Immature natural killer cell (primary cell): ENCODE measurements around the gene SBNO2. TPM values are rescaled to one million over a fixed set of nuclear protein-coding genes. Genes with fewer than 3 reads are reported as not detected.

Experiments used
- DNase-seq, 3 donors: peaks; one replicate each; pipeline ENCODE4 v3.0.0; 2022; ENCODE audit warnings: mixed read lengths in 1 of 3
- H3K27ac Mint-ChIP-seq, 6 donors: one replicate each; pipeline ENCODE4 v1.8.0; 2020; ENCODE audit warnings: mixed read lengths in 6 of 6, mild to moderate bottlenecking in 5 of 6, inconsistent platforms in 4 of 6, moderate library complexity in 3 of 6
- H3K27me3 Mint-ChIP-seq, 3 donors: one replicate each; pipeline ENCODE4 v1.8.0; 2020 to 2021; ENCODE audit warnings: low read depth in 3 of 3, mild to moderate bottlenecking in 3 of 3, mixed read lengths in 3 of 3, moderate library complexity in 3 of 3, inconsistent platforms in 1 of 3
- H3K36me3 Mint-ChIP-seq, 3 donors: one replicate each; pipeline ENCODE4 v1.8.0; 2020; ENCODE audit warnings: mixed read lengths in 3 of 3, inconsistent platforms in 2 of 3, mild to moderate bottlenecking in 2 of 3
- H3K4me1 Mint-ChIP-seq, 2 donors: one replicate each; pipeline ENCODE4 v1.8.0; 2020; ENCODE audit warnings: inconsistent platforms in 2 of 2, mild to moderate bottlenecking in 2 of 2, mixed read lengths in 2 of 2, moderate library complexity in 1 of 2
- H3K4me3 Mint-ChIP-seq, 5 donors: one replicate each; pipeline ENCODE4 v1.8.0; 2020; ENCODE audit warnings: mild to moderate bottlenecking in 5 of 5, mixed read lengths in 5 of 5, inconsistent platforms in 3 of 5, moderate library complexity in 3 of 5
- H3K9me3 Mint-ChIP-seq, 6 donors: one replicate each; pipeline ENCODE4 v1.8.0; 2020; ENCODE audit warnings: mild to moderate bottlenecking in 6 of 6, mixed read lengths in 6 of 6, inconsistent platforms in 4 of 6, moderate library complexity in 3 of 6
- polyA plus RNA-seq, 3 donors: library from polyadenylated mRNA; unstranded; fragments of 300-500 nt; fragmentation: Illumina TruSeq; gene quantifications; one replicate each; pipeline ENCODE4 v1.2.3, GENCODE V29; 2021

Gene SBNO2
- polyA plus RNA-seq, 3 donors from 2014 or later: 0.27 to 3.4 (median 0.89) TPM

DNA sequence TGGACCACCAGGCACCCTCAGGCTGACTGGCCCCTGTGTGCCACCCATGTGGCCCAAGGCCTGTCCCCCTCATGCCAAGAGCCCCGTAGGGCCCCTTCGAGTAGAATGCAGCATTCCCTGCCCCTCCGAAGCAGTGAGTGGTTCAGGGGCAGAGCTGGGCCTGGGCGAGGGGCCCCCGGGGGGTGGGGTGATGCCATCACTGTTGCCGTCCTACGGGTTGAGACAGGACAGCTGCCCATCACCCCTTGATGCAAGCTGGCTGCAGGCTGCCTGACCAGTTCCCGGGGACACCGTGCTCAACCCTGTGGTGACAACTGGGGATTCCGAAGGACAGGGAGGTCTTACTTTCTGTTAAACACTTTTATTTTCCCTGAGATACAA lies 4.7 kb downstream of the SBNO2 start:
- DNase-seq: no peak
- Mint-ChIP-seq H3K9me3 (peaks cover 0 to 1% (median 0%) of the 10 kb centered on the region in 6 donors), H3K4me1 (peaks cover 35 to 40% of the 10 kb centered on the region in 2 donors), H3K4me3 (peak overlapping the region in 2 of 5 donors; percentile 18 to 29), H3K36me3 (peaks cover 0 to 7% (median 0%) of the 10 kb centered on the region in 3 donors), H3K27ac (no peak overlapping the region), H3K27me3 (peaks cover 4 to 7% (median 7%) of the 10 kb centered on the region in 3 donors)

DNA sequence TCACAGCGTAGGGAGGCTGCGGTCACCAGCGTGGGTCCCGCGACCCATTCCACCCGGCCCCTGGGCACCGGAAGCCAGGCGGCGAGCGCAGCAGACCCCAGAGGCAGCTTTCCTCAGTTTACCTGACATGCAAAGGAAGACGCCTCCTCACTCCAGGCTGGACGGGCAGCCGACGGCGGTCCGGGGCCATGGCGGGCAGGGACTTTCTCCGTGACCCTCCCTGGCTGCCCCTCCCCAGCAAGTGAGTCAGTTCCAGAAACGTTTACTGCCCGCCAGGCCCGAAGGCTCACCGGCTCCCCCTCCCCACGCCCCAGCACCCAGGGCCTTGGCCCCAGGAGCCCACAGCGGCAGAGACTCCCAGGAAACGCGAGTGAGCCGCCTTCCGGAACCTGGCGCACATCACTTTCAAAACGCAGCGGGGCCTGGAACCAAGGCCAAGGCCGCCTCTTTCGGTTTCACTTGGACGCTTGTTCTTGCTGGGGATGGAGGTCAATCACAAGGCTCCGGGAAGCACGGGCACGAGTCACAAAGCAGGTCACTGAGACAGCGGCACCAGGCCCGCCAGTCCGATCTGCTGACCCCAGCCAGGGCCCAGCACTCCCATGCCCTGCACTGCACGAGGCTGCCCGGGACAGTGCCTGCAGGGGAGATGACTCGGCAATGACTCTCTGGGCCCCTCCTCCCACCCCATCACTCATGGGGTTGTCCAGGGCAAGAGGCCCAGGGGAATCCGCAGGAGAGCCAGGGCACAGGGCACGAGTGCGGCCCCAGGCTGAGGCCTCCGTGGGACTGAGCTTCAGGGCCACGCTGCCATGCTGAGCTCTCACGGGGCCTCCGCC lies 5.3 kb downstream of the SBNO2 start:
- peaks cover 35 to 37% of the 10 kb centered on the region in 2 donors for H3K4me1 Mint-ChIP-seq
- H3K27ac Mint-ChIP-seq: peak overlapping the region in 2 of 6 donors; percentile 16 to 71
- no peak for DNase-seq
- H3K9me3 Mint-ChIP-seq: peaks cover 0 to 1% (median 0%) of the 10 kb centered on the region in 6 donors
- H3K27me3 Mint-ChIP-seq: peaks cover 2 to 7% (median 7%) of the 10 kb centered on the region in 3 donors
- H3K4me3 Mint-ChIP-seq: peak overlapping the region in 4 of 5 donors; percentile 33 to 59 (median 51)
- H3K36me3 Mint-ChIP-seq: peaks cover 0 to 7% (median 0%) of the 10 kb centered on the region in 3 donors

DNA sequence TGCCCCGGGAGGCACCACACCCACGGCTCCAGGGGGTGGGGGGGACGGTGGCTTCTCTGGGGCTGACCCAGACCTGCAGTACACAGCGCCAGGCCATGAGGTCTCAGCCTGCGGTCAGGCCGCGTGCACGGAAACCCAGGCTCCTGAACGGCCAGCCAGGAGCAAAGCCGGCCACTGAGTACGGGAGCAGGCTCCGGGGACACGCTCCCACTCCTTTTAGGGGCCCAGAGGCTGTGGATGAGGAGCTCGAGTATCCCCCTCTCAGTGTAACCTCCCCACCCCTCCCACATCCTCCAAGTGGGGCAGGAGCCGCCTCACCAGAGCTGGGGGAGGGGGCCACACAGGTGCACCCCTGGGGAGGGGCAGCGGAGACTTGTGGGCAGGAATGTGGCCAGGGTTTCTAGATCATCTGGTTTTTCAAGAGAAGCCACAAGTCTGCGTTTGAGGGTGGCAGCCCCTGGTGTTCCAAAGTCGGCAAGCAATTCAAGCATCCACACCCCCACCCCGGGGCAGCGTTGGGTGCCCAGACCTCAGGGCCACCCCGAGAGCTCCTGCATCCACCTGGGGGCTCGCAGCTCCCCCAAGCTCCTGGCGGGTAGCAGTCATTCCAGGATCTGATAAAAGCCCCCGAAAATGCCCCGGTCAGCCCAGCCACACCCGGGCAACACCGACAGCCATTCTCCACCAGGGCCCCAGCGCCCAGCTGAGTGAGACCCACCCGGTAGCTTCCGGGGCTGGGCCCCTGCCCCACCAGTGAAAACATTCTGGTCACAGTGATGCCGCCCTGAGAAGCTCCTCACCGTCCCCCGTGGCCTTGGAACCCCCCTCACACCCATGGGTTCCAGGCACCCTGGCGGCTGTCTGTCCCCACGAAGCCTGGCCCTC lies 6.1 kb downstream of the SBNO2 start:
- peak in 2 of 3 donors; percentile 17 to 29 for DNase-seq
- Mint-ChIP-seq H3K27me3 (peaks cover 2 to 7% (median 5%) of the 10 kb centered on the region in 3 donors), H3K4me1 (peaks cover 37% of the 10 kb centered on the region in 2 donors), H3K36me3 (peaks cover 0 to 7% (median 0%) of the 10 kb centered on the region in 3 donors), H3K4me3 (peak overlapping the region in 1 of 5 donors; percentile 12), H3K9me3 (peaks cover 0 to 1% (median 0%) of the 10 kb centered on the region in 6 donors), H3K27ac (no peak overlapping the region)

DNA sequence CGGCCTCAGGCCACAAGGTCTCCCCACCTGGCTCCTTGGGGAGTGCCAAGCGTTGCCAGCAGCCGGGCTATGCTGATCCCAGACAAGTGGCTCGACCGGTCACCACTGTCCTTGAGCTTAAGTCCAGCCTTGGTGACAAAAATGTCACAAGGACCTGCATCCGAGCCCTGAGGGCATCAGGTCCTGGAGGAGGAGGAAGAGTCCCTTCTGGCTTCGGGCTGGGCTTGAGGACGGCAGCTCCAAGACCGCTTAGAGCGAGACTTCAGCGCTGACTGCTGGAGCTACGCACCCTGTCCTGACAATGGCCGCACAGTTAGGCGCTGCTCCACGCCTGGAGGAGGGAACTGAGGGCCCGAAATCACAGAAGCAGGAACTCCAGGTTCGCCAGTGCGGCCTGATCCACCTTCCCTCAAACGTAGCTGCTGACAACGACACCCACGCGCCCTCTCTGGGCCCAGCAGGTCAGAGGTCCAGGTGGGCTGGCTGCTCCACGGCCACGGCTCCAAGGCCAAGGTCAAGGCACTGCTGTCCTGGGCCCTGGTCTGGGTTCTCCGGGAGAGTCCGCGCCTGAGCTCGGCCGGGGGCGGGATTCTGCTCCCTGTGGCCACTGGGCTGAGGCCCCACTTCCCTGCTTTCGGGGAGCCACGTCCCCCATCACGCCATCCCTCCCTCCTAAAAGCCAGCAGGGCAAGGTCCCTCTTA lies 7.0 kb downstream of the SBNO2 start:
- Mint-ChIP-seq H3K36me3 (peaks cover 0 to 7% (median 0%) of the 10 kb centered on the region in 3 donors), H3K4me1 (peaks cover 32 to 35% of the 10 kb centered on the region in 2 donors), H3K27me3 (peaks cover 2 to 7% (median 7%) of the 10 kb centered on the region in 3 donors), H3K27ac (no peak overlapping the region), H3K9me3 (peaks cover 0 to 1% (median 0%) of the 10 kb centered on the region in 6 donors), H3K4me3 (no peak overlapping the region)
- DNase-seq: no peak

DNA sequence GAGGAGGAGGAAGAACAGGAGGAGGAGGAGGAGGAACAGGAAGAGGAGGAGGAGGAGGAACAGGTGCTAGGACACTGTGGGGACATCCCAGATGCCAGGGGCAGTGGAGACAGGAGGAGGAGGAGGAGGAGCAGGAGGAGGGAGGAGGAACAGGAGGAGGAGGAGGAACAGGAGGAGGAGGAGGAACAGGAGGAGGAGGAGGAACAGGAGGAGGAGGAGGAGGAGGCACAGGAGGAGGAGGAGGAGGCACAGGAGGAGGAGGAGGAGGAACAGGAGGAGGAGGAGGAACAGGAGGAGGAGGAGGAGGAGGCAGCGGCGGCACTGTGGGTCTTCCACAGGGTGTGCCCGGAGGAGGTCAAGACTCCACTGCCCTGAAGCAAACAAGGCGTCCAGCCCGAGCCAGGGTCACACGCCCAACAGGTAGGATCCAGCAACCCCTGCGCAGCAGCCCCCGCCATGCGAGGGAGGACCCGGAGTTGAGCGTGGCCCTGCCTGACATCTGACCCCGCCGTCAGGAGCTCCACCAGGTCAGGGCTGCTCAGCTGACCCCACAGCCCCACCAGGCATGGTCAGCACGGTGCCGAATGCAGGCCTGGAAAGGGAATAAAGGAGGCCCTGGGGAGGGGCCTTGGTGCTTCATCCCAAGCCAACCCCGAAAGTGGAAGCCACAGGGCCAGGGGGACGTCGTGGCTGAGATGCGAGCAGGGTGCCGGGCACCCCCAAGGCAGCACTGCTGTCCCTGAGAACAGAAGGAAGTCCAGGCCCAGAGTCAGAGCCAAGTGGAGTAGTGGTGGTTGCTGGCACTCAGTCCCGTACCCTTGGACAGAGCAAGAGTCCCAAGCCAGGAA lies 9.2 kb downstream of the SBNO2 start:
- Mint-ChIP-seq H3K4me1 (peaks cover 18 to 20% of the 10 kb centered on the region in 2 donors), H3K27ac (no peak overlapping the region), H3K4me3 (no peak overlapping the region), H3K27me3 (peaks cover 2 to 8% (median 5%) of the 10 kb centered on the region in 3 donors), H3K36me3 (no peaks in the 10 kb centered on the region), H3K9me3 (no peaks in the 10 kb centered on the region)
- DNase-seq: no peak

DNA sequence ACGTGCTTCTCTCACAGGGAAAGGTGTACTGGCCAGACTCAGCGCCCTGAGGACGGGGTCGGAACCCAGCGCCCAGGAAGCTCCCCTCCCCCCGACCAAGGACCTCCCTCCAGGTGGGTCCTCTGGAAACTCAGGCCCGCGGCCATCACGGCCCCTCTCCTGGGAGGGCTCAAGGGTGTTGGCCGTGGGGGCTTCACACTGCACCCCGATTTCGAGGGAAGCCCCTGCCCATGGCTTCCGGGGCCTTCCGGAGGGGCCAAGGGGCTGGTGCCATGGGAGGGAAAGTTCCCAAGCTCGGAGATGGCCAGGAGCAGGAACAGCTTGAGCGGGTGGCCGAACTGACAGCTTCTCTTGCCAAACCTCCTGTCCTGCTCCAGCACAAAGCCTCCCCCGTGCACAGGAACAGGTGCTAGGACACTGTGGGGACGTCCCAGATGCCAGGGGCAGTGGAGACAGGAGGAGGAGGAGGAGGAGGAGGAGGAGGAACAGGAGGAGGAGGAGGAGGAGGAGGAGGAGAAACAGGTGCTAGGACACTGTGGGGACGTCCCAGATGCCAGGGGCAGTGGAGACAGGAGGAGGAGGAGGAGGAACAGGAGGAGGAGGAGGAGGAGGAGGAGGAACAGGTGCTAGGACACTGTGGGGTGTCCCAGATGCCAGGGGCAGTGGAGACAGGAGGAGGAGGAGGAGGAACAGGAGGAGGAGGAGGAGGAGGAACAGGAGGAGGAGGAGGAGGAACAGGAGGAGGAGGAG lies 10.0 kb downstream of the SBNO2 start:
- H3K4me1 Mint-ChIP-seq: peaks cover 11 to 15% of the 10 kb centered on the region in 2 donors
- no peaks in the 10 kb centered on the region for H3K9me3 Mint-ChIP-seq
- H3K27me3 Mint-ChIP-seq: peaks cover 2 to 8% (median 5%) of the 10 kb centered on the region in 3 donors
- H3K4me3 Mint-ChIP-seq: no peak overlapping the region
- no peak for DNase-seq
- no peaks in the 10 kb centered on the region for H3K36me3 Mint-ChIP-seq
- no peak overlapping the region for H3K27ac Mint-ChIP-seq

DNA sequence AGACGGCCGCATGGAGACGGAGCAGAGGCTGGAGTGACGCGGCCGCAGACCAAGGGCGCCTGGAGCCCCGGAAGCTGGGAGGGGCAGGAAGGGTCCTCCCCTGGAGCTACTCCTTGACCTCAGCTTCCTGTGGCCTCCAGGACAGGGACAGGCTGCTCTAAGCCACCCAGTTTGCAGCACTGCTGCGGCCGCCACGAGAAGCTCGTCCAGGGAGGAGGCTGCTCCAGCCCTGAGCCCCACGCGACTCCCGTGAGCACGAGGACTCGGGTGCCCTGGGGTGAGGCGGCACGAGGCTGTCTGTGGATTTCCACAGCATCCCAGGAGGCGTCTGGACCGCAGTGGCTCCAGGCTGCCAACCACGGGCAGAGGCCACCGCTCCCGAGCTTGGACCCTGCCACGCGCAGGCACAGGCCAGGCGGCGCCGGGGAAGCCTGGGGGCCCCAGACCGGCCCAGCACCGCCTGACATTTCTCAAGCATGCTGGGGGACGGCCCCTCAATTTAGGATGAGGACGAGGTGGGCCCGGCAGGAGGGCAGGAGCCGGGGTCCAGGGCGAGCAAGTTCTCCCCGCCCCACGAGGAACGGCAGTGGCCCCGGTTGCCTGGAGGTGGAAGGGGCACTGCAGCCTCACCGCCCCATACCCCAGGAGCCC lies 10.7 kb downstream of the SBNO2 start:
- Mint-ChIP-seq H3K9me3 (no peaks in the 10 kb centered on the region), H3K4me1 (peaks cover 6 to 12% of the 10 kb centered on the region in 2 donors), H3K27me3 (peaks cover 2 to 8% (median 5%) of the 10 kb centered on the region in 3 donors), H3K27ac (no peak overlapping the region), H3K4me3 (no peak overlapping the region), H3K36me3 (no peaks in the 10 kb centered on the region)
- no peak for DNase-seq

DNA sequence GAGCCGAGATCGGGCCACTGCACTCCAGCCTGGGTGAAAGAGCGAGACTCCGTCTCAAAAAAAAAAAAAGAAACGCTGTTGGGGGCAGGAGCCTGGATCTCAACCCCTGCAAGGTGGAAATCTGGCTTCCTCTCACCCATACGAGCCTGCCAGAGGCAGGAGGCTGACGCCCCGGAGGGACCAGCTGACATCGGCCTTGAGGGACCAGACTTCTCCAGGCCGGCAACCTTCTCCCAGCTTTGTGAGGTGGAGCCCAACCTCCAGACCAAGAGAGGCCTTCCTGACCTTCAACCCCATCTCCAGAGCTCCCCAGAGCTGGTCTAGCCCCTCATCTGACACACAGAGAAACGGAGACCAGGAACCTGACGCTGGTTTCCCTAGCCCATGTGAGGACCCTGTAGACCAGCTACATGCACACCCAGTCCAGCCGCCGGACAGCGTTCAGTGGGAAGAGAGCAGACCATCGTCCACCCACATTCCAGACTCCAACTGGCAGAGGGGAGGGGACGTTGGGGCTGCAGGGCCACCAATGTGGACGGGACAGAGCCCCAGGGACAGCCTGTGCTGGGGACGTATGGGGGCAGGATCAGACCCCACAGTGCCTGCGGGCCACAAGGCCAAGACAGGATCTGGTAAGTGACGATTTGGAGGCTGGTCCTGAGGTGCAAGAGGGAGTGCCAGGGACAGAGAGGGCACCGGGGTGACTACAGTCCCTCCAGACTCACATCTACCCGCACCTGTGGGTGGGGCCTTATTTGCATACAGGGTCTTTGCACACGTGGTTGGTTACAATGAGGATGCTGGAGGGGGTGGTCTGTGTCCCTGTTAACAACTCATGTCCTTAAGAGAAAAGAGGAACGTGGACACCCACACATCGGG lies 11.4 kb downstream of the SBNO2 start:
- Mint-ChIP-seq H3K4me3 (no peak overlapping the region), H3K27ac (peak overlapping the region in 1 of 6 donors; percentile 14), H3K27me3 (peaks cover 2 to 8% (median 5%) of the 10 kb centered on the region in 3 donors), H3K4me1 (peaks cover 6 to 12% of the 10 kb centered on the region in 2 donors), H3K9me3 (no peaks in the 10 kb centered on the region), H3K36me3 (no peaks in the 10 kb centered on the region)
- DNase-seq: peak in 1 of 3 donors; percentile 9

DNA sequence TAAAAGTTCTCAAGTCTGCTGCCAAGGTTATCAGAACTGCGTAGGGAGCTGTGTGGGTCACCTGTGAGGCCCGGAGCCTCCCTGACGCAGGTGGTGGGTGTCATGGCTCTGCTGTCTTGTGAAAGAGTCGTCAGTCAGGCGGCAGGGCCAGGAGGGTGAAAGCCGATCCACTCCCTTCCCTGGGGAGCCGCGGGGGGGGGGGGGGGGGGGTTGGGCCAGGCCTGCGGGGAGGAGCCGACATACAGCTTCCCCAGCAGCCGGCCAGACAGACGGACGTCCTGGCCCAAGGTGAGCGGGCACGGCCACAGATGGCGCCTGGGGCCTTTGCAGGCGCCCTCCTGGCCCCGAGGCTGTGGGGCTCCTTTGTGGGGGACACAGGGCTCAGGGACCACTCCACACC lies 12.4 kb downstream of the SBNO2 start:
- no peaks in the 10 kb centered on the region for H3K9me3 Mint-ChIP-seq
- no peaks in the 10 kb centered on the region for H3K36me3 Mint-ChIP-seq
- H3K4me1 Mint-ChIP-seq: peaks cover 6 to 9% of the 10 kb centered on the region in 2 donors
- peaks cover 2 to 8% (median 5%) of the 10 kb centered on the region in 3 donors for H3K27me3 Mint-ChIP-seq
- no peak overlapping the region for H3K27ac Mint-ChIP-seq
- DNase-seq: no peak
- no peak overlapping the region for H3K4me3 Mint-ChIP-seq

DNA sequence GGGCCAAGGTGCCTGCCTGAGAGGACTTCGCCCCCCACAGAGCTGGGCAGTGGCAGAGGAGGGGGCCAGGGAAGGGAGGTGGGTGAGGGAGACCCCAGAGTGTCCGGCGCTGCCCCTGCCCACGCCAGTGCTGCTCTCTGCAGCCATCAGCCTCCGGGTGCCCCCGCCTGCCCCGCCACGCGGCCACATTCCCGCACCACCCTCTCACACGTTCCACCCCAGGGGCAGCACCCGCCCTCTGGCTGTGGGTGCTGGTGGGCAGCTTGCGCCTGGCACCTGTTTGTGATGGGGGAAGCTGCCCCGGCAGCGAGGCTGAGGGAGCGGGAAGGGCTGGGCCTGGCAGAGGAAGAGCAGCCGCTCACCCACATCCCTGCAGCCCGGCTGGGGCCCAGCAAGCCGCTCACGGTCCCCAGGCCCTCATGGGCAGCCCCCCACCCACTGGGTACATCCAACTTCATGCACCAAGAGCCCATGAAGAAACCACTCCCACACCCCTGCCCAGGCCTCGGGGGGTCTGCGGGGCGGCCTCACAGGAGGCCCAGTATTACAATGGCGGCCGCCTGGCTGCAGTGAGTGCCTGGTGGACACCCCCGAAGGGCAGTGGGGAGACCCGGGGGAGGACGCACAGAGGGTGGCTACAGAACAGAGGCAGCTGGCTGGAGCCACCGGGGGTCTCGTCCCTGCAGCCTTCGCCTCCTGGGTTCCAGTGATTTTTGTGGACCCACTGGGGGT lies 14.0 kb downstream of the SBNO2 start:
- Mint-ChIP-seq H3K4me3 (no peak overlapping the region), H3K36me3 (no peaks in the 10 kb centered on the region), H3K27ac (no peak overlapping the region), H3K27me3 (peaks cover under 1 to 6% (median 4%) of the 10 kb centered on the region in 3 donors), H3K9me3 (no peaks in the 10 kb centered on the region), H3K4me1 (peaks cover 6 to 7% of the 10 kb centered on the region in 2 donors)
- no peak for DNase-seq
